ENCODE results near the gene UBAC2. TPM values are rescaled to one million over a fixed set of nuclear protein-coding genes. Genes with fewer than 3 reads are reported as not detected.

Gene UBAC2
- total RNA-seq, 2 donors from 2014 or later = 76.7 to 80.3 TPM

GRCh38 chr13:99165753-99166587 is 34.7 kb upstream of the UBAC2 start:
- H3K36me3 Mint-ChIP-seq (ENCODE audit: insufficient read depth in 2 of 2) = no peaks in the 10 kb centered on the region
- ATAC-seq (replicated peaks in 1 of 2) (no peak), DNase-seq (no peak)
- no peaks in the 10 kb centered on the region for H3K27me3 Mint-ChIP-seq (ENCODE audit: low read depth)
- no peak overlapping the region for H3K27ac Mint-ChIP-seq
- no peak overlapping the region for H3K4me3 Mint-ChIP-seq
- no peaks in the 10 kb centered on the region for H3K4me1 Mint-ChIP-seq (ENCODE audit: low read depth)
- H3K9me3 Mint-ChIP-seq = peaks cover 2 to 7% of the 10 kb centered on the region in 2 donors

- Mint-ChIP-seq H3K4me3 (no peak overlapping the region), H3K27me3 (ENCODE audit: low read depth) (peaks cover 8% of the 10 kb centered on the region), H3K4me1 (ENCODE audit: low read depth) (peaks cover 18% of the 10 kb centered on the region), H3K9me3 (peaks cover 0 to 2% of the 10 kb centered on the region in 2 donors), H3K36me3 (ENCODE audit: insufficient read depth in 2 of 2) (no peaks in the 10 kb centered on the region), H3K27ac (no peak overlapping the region)
- no peak for ATAC-seq (replicated peaks in 1 of 2)
- DNase-seq = no peak
These were observed 27.7 kb upstream of the UBAC2 start for GRCh38 chr13:99172951-99173350.

- no peak overlapping the region for H3K27ac Mint-ChIP-seq
These were observed 27.0 kb upstream of the UBAC2 start for GRCh38 chr13:99173606-99174005.

GRCh38 chr13:99174533-99175100 is 26.0 kb upstream of the UBAC2 start:
- Mint-ChIP-seq H3K27ac (no peak overlapping the region), H3K4me1 (ENCODE audit: low read depth) (peaks cover 35% of the 10 kb centered on the region), H3K4me3 (no peak overlapping the region), H3K9me3 (peaks cover 0 to 2% of the 10 kb centered on the region in 2 donors), H3K36me3 (ENCODE audit: insufficient read depth in 2 of 2) (no peaks in the 10 kb centered on the region), H3K27me3 (ENCODE audit: low read depth) (peaks cover 8% of the 10 kb centered on the region)
- DNase-seq (no peak), ATAC-seq (replicated peaks in 1 of 2) (no peak)

More at GRCh38 chr13:99173606-99174005, 27.0 kb upstream of the UBAC2 start:
- Mint-ChIP-seq H3K4me1 (ENCODE audit: low read depth) (peaks cover 25% of the 10 kb centered on the region), H3K27me3 (ENCODE audit: low read depth) (peaks cover 8% of the 10 kb centered on the region), H3K4me3 (no peak overlapping the region), H3K9me3 (peaks cover 0 to 2% of the 10 kb centered on the region in 2 donors), H3K36me3 (ENCODE audit: insufficient read depth in 2 of 2) (no peaks in the 10 kb centered on the region)
- no peak for ATAC-seq (replicated peaks in 1 of 2)
- DNase-seq = no peak

GRCh38 chr13:99176309-99177276 is 24.1 kb upstream of the UBAC2 start:
- no peak overlapping the region for H3K27ac Mint-ChIP-seq
- peaks cover 6% of the 10 kb centered on the region for H3K27me3 Mint-ChIP-seq (ENCODE audit: low read depth)
- ATAC-seq (replicated peaks in 1 of 2) (peak; percentile 88 to 93), DNase-seq (peak; percentile 78 to 85)
- H3K4me3 Mint-ChIP-seq = peak overlapping the region; percentile 62 to 69
- peaks cover 1 to 2% of the 10 kb centered on the region in 2 donors for H3K9me3 Mint-ChIP-seq
- H3K36me3 Mint-ChIP-seq (ENCODE audit: insufficient read depth in 2 of 2) = peaks cover 3 to 8% of the 10 kb centered on the region in 2 donors
- peaks cover 40% of the 10 kb centered on the region for H3K4me1 Mint-ChIP-seq (ENCODE audit: low read depth)

GRCh38 chr13:99178636-99179035 is 22.0 kb upstream of the UBAC2 start:
- H3K4me3 Mint-ChIP-seq = no peak overlapping the region
- H3K4me1 Mint-ChIP-seq (ENCODE audit: low read depth) = peaks cover 40% of the 10 kb centered on the region
- no peak for ATAC-seq (replicated peaks in 1 of 2)
- no peaks in the 10 kb centered on the region for H3K27me3 Mint-ChIP-seq (ENCODE audit: low read depth)
- no peak for DNase-seq
- peaks cover 3 to 18% of the 10 kb centered on the region in 2 donors for H3K36me3 Mint-ChIP-seq (ENCODE audit: insufficient read depth in 2 of 2)
- no peak overlapping the region for H3K27ac Mint-ChIP-seq
- H3K9me3 Mint-ChIP-seq = peaks cover 1 to 4% of the 10 kb centered on the region in 2 donors

- Mint-ChIP-seq H3K4me3 (no peak overlapping the region), H3K9me3 (peaks cover 1 to 4% of the 10 kb centered on the region in 2 donors), H3K27ac (no peak overlapping the region), H3K4me1 (ENCODE audit: low read depth) (peaks cover 40% of the 10 kb centered on the region), H3K36me3 (ENCODE audit: insufficient read depth in 2 of 2) (peaks cover 3 to 18% of the 10 kb centered on the region in 2 donors), H3K27me3 (ENCODE audit: low read depth) (no peaks in the 10 kb centered on the region)
- no peak for DNase-seq
- no peak for ATAC-seq (replicated peaks in 1 of 2)
These were observed 21.2 kb upstream of the UBAC2 start for GRCh38 chr13:99179460-99179859.

- no peak for DNase-seq
- Mint-ChIP-seq H3K4me3 (no peak overlapping the region), H3K4me1 (ENCODE audit: low read depth) (peaks cover 27% of the 10 kb centered on the region), H3K27me3 (ENCODE audit: low read depth) (no peaks in the 10 kb centered on the region), H3K36me3 (ENCODE audit: insufficient read depth in 2 of 2) (peaks cover 3 to 18% of the 10 kb centered on the region in 2 donors), H3K9me3 (peaks cover 1 to 4% of the 10 kb centered on the region in 2 donors), H3K27ac (no peak overlapping the region)
- ATAC-seq (replicated peaks in 1 of 2) = no peak
These were observed 18.2 kb upstream of the UBAC2 start for GRCh38 chr13:99182439-99182838.

- Mint-ChIP-seq H3K9me3 (peaks cover 1 to 4% of the 10 kb centered on the region in 2 donors), H3K27me3 (ENCODE audit: low read depth) (no peaks in the 10 kb centered on the region), H3K4me1 (ENCODE audit: low read depth) (no peaks in the 10 kb centered on the region), H3K36me3 (ENCODE audit: insufficient read depth in 2 of 2) (peaks cover 3 to 17% of the 10 kb centered on the region in 2 donors), H3K4me3 (no peak overlapping the region), H3K27ac (no peak overlapping the region)
- no peak for DNase-seq
- no peak for ATAC-seq (replicated peaks in 1 of 2)
These were observed 15.0 kb upstream of the UBAC2 start for GRCh38 chr13:99185606-99186005.

GRCh38 chr13:99190147-99190985 is 10.3 kb upstream of the UBAC2 start:
- no peaks in the 10 kb centered on the region for H3K9me3 Mint-ChIP-seq
- DNase-seq (no peak), ATAC-seq (replicated peaks in 1 of 2) (no peak)
- peaks cover 5% of the 10 kb centered on the region for H3K4me1 Mint-ChIP-seq (ENCODE audit: low read depth)
- H3K27me3 Mint-ChIP-seq (ENCODE audit: low read depth) = no peaks in the 10 kb centered on the region
- no peaks in the 10 kb centered on the region for H3K36me3 Mint-ChIP-seq (ENCODE audit: insufficient read depth in 2 of 2)
- no peak overlapping the region for H3K27ac Mint-ChIP-seq
- H3K4me3 Mint-ChIP-seq = no peak overlapping the region

- no peak for DNase-seq
- Mint-ChIP-seq H3K27ac (no peak overlapping the region), H3K27me3 (ENCODE audit: low read depth) (no peaks in the 10 kb centered on the region)
These were observed 9.2 kb upstream of the UBAC2 start for GRCh38 chr13:99191336-99191899.

GRCh38 chr13:99191900-99192399 is 8.7 kb upstream of the UBAC2 start:
- no peak for ATAC-seq (replicated peaks in 1 of 2)
- no peaks in the 10 kb centered on the region for H3K27me3 Mint-ChIP-seq (ENCODE audit: low read depth)
- H3K4me3 Mint-ChIP-seq = no peak overlapping the region
- no peak for DNase-seq
- peaks cover 13% of the 10 kb centered on the region for H3K4me1 Mint-ChIP-seq (ENCODE audit: low read depth)
- no peaks in the 10 kb centered on the region for H3K9me3 Mint-ChIP-seq
- no peaks in the 10 kb centered on the region for H3K36me3 Mint-ChIP-seq (ENCODE audit: insufficient read depth in 2 of 2)
- H3K27ac Mint-ChIP-seq = no peak overlapping the region

More at GRCh38 chr13:99191336-99191899, 9.2 kb upstream of the UBAC2 start:
- no peaks in the 10 kb centered on the region for H3K9me3 Mint-ChIP-seq
- no peaks in the 10 kb centered on the region for H3K36me3 Mint-ChIP-seq (ENCODE audit: insufficient read depth in 2 of 2)
- H3K4me1 Mint-ChIP-seq (ENCODE audit: low read depth) = peaks cover 8% of the 10 kb centered on the region
- no peak overlapping the region for H3K4me3 Mint-ChIP-seq
- ATAC-seq (replicated peaks in 1 of 2) = no peak
